Measurements from ENCODE around the gene HHIPL2.

DNA sequence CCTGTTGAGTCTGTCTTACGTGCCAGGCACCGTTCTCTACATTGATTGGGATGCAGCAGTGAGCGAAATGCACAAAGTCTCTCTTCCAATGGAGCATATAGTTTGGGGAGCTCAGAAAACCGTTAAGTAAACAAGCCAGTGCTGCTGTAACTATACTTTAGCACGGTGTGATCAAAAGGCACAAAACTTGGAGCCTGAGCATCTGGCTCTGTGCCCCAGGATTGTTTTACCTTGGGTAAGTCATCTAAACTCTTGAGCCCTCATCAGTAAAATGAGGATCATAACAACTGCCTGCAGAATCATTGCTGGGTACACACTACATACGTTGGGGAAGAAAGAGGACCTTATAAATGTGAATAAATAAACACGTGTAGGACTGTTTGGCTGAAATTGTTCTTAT, 1.8 kb downstream of the HHIPL2 start:
- TF ChIP-seq CSDC2 (CRISPR knock-in tag; IDR thresholded peaks at IDR 0.05) (no peak), BACH2 (CRISPR knock-in tag; IDR thresholded peaks at IDR 0.05; ENCODE audit: borderline replicate concordance) (no peak), ZNF70 (CRISPR knock-in tag; IDR thresholded peaks at IDR 0.05) (no peak), TOX (CRISPR knock-in tag; IDR thresholded peaks at IDR 0.05; ENCODE audit: borderline replicate concordance) (no peak), TCF4 (CRISPR knock-in tag; IDR thresholded peaks at IDR 0.05; ENCODE audit: borderline replicate concordance) (no peak), ZFP3 (CRISPR knock-in tag; IDR thresholded peaks at IDR 0.05) (no peak), OSR1 (CRISPR knock-in tag; IDR thresholded peaks at IDR 0.05) (no peak)
- TF ChIP-seq, protein P1, sequence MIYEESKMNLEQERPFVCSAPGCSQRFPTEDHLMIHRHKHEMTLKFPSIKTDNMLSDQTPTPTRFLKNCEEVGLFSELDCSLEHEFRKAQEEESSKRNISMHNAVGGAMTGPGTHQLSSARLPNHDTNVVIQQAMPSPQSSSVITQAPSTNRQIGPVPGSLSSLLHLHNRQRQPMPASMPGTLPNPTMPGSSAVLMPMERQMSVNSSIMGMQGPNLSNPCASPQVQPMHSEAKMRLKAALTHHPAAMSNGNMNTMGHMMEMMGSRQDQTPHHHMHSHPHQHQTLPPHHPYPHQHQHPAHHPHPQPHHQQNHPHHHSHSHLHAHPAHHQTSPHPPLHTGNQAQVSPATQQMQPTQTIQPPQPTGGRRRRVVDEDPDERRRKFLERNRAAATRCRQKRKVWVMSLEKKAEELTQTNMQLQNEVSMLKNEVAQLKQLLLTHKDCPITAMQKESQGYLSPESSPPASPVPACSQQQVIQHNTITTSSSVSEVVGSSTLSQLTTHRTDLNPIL (CRISPR knock-in tag; IDR thresholded peaks at IDR 0.05; ENCODE audit: low read depth), result no peak
- TF ChIP-seq, protein P2, sequence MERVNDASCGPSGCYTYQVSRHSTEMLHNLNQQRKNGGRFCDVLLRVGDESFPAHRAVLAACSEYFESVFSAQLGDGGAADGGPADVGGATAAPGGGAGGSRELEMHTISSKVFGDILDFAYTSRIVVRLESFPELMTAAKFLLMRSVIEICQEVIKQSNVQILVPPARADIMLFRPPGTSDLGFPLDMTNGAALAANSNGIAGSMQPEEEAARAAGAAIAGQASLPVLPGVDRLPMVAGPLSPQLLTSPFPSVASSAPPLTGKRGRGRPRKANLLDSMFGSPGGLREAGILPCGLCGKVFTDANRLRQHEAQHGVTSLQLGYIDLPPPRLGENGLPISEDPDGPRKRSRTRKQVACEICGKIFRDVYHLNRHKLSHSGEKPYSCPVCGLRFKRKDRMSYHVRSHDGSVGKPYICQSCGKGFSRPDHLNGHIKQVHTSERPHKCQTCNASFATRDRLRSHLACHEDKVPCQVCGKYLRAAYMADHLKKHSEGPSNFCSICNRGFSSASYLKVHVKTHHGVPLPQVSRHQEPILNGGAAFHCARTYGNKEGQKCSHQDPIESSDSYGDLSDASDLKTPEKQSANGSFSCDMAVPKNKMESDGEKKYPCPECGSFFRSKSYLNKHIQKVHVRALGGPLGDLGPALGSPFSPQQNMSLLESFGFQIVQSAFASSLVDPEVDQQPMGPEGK (CRISPR knock-in tag; IDR thresholded peaks at IDR 0.05; ENCODE audit: borderline replicate concordance), result no peak

Measured in SK-N-SH treated with all-trans-retinoic acid at 6 μM for 48 hours (cell line).